H1 (cell line): ENCODE data around the gene CFAP100. TPM values are rescaled to one million over a fixed set of nuclear protein-coding genes. Genes with fewer than 3 reads are reported as not detected.

Source experiments
- CTCF ChIA-PET: fragments of 300-600 bp; sonication (Branson Sonifier 250); formaldehyde crosslinking; loops from one replicate; lab custom pipeline; 2021; ENCODE audit not compliant: partially characterized antibody; lab: Charles Lee
- POLR2A ChIA-PET: fragments of 300-600 bp; sonication (Branson Sonifier 250); formaldehyde crosslinking; loops from one replicate; lab custom pipeline; 2021; ENCODE audit warnings: inconsistent platforms; ENCODE audit not compliant: partially characterized antibody; lab: Charles Lee
- DNase-seq, 2 experiments: peaks; one replicate each; pipeline versions ENCODE4 v3.0.0 to v3.0.0-alpha.2; 2010 to 2022; ENCODE audit warnings: low spot score in 2 of 2, low read depth in 1 of 2, mixed read lengths in 1 of 2
- FAIRE-seq: peaks from 2 replicates; lab custom pipeline; 2011; peaks lifted over from hg19 to GRCh38; lab: Jason Lieb, UNC
- H2AFZ ChIP-seq: 2 replicates; pipeline ENCODE4 v1.8.1; 2012; ENCODE audit warnings: low read length, inconsistent platforms
- H2AK5ac ChIP-seq: 2 replicates; pipeline ENCODE4 v1.6.1; 2013; ENCODE audit warnings: low read depth, low read length
- H2BK120ac ChIP-seq: replicated peaks from 2 replicates; pipeline ENCODE3; 2013; ENCODE audit warnings: low read depth, low read length, inconsistent platforms
- H2BK12ac ChIP-seq: 2 replicates; pipeline ENCODE4 v1.6.1; 2013; ENCODE audit warnings: low read depth, low read length
- H2BK15ac ChIP-seq: 2 replicates; pipeline ENCODE4 v1.6.1; 2013; ENCODE audit warnings: low read length
- H2BK20ac ChIP-seq: 2 replicates; pipeline ENCODE4 v1.6.1; 2013; ENCODE audit warnings: low read length
- H2BK5ac ChIP-seq: 2 replicates; pipeline ENCODE4 v1.6.1; 2013; ENCODE audit warnings: low read depth, low read length
- H3K14ac ChIP-seq: 2 replicates; pipeline ENCODE4 v1.6.1; 2013; ENCODE audit warnings: inconsistent platforms; ENCODE audit not compliant: insufficient read length
- H3K18ac ChIP-seq: 2 replicates; pipeline ENCODE4 v1.6.1; 2013; ENCODE audit warnings: low read length; ENCODE audit errors: extremely low read depth
- H3K23ac ChIP-seq: 2 replicates; pipeline ENCODE4 v1.6.1; 2013; ENCODE audit warnings: inconsistent platforms; ENCODE audit not compliant: insufficient read length
- H3K23me2 ChIP-seq: 2 replicates; pipeline ENCODE4 v1.6.1; 2013; ENCODE audit warnings: low read depth, low read length
- H3K27ac ChIP-seq: 2 replicates; pipeline ENCODE4 v1.6.1; 2011; ENCODE audit warnings: low read depth, low read length, inconsistent platforms
- H3K27me3 ChIP-seq, 4 experiments: replicated peaks in 1 of 4; 1 replicate in 1 of 4; 2 replicates in 3 of 4; pipeline versions ENCODE4 v1.6.1 to v1.8.1; 2011 to 2013; ENCODE audit warnings: low read length in 3 of 4, mild to moderate bottlenecking in 3 of 4, inconsistent platforms in 2 of 4, mixed read lengths in 2 of 4, moderate library complexity in 1 of 4; ENCODE audit not compliant: control insufficient read depth in 3 of 4, insufficient read depth in 3 of 4; ENCODE audit errors: extremely low read depth in 1 of 4
- H3K36me3 ChIP-seq, 4 experiments: 2 replicates each; pipeline versions ENCODE4 v1.6.1 to v1.8.1; 2011 to 2013; ENCODE audit warnings: mild to moderate bottlenecking in 4 of 4, low read length in 3 of 4, moderate library complexity in 2 of 4, control low read depth in 1 of 4, inconsistent platforms in 1 of 4; ENCODE audit not compliant: insufficient read depth in 4 of 4, control insufficient read depth in 2 of 4
- H3K4ac ChIP-seq: replicated peaks from 2 replicates; pipeline ENCODE3; 2013; ENCODE audit warnings: low read length, low read depth, mixed read lengths, inconsistent platforms; ENCODE audit not compliant: insufficient read length
- H3K4me1 ChIP-seq, 4 experiments: replicated peaks in 1 of 4; 1 replicate in 1 of 4; 2 replicates in 3 of 4; pipeline versions ENCODE4 v1.6.1 to v1.8.1; 2011 to 2013; ENCODE audit warnings: low read length in 3 of 4, inconsistent platforms in 2 of 4, mixed read lengths in 1 of 4; ENCODE audit not compliant: insufficient read depth in 4 of 4, control insufficient read depth in 3 of 4
- H3K4me2 ChIP-seq, 2 experiments: 2 replicates each; pipeline versions ENCODE4 v1.6.1 to v1.8.1; 2011 to 2013; ENCODE audit warnings: low read depth in 2 of 2, low read length in 2 of 2, control low read depth in 1 of 2, inconsistent platforms in 1 of 2, mild to moderate bottlenecking in 1 of 2; ENCODE audit not compliant: insufficient read depth in 1 of 2
- H3K4me3 ChIP-seq, 4 experiments: fragments of 200-600, 300-600 bp in 1 of 4; sonication (generic), shearing (Covaris generic), sonication (Bioruptor Twin) in 1 of 4; 2 replicates each; pipeline versions ENCODE4 v1.5.1 to v1.8.1; 2011 to 2016; ENCODE audit warnings: low read length in 4 of 4, low read depth in 3 of 4, control low read depth in 2 of 4, inconsistent platforms in 2 of 4, mild to moderate bottlenecking in 2 of 4, mixed read lengths in 1 of 4, moderate library complexity in 1 of 4; ENCODE audit not compliant: insufficient read depth in 2 of 4; ENCODE audit errors: extremely low read depth in 1 of 4
- H3K56ac ChIP-seq: replicated peaks from 2 replicates; pipeline ENCODE3; 2013; ENCODE audit warnings: low read depth, mild to moderate bottlenecking, mixed read lengths, low read length, inconsistent platforms; ENCODE audit not compliant: insufficient read length
- H3K79me1 ChIP-seq: 2 replicates; pipeline ENCODE4 v1.6.1; 2013; ENCODE audit warnings: low read depth, low read length, control low read depth
- H3K79me2 ChIP-seq, 2 experiments: 2 replicates each; pipeline versions ENCODE4 v1.6.1 to v1.8.1; 2012 to 2013; ENCODE audit warnings: low read length in 2 of 2, mild to moderate bottlenecking in 2 of 2, inconsistent platforms in 1 of 2; ENCODE audit not compliant: insufficient read depth in 2 of 2, control insufficient read depth in 1 of 2
- H3K9ac ChIP-seq, 4 experiments: replicated peaks in 1 of 4; 1 replicate in 1 of 4; 2 replicates in 3 of 4; pipeline versions ENCODE4 v1.6.1 to v1.8.1; 2011 to 2013; ENCODE audit warnings: low read depth in 3 of 4, low read length in 3 of 4, control low read depth in 2 of 4, mild to moderate bottlenecking in 2 of 4, moderate library complexity in 2 of 4, inconsistent platforms in 1 of 4; ENCODE audit errors: extremely low read depth in 1 of 4
- H3K9me3 ChIP-seq, 2 experiments: 2 replicates each; pipeline versions ENCODE4 v1.6.1 to v1.8.1; 2012 to 2013; ENCODE audit warnings: mild to moderate bottlenecking in 2 of 2, moderate library complexity in 2 of 2, control low read depth in 1 of 2, inconsistent platforms in 1 of 2, low read depth in 1 of 2, low read length in 1 of 2, mixed read lengths in 1 of 2; ENCODE audit not compliant: insufficient read depth in 2 of 2
- H4K20me1 ChIP-seq, 2 experiments: replicated peaks in 1 of 2; 2 replicates each; pipeline versions ENCODE3 to v1.8.1; 2011 to 2013; ENCODE audit warnings: inconsistent platforms in 2 of 2, low read length in 2 of 2, mild to moderate bottlenecking in 1 of 2; ENCODE audit not compliant: insufficient read depth in 2 of 2, control insufficient read depth in 1 of 2
- H4K5ac ChIP-seq: 2 replicates; pipeline ENCODE4 v1.6.1; 2013; ENCODE audit warnings: low read length, low read depth, mixed read lengths, inconsistent platforms; ENCODE audit not compliant: insufficient read length
- H4K8ac ChIP-seq: 2 replicates; pipeline ENCODE4 v1.8.0; 2013; ENCODE audit warnings: mild to moderate bottlenecking, moderate library complexity, low read length, inconsistent platforms; ENCODE audit not compliant: insufficient read depth; ENCODE audit errors: extremely low read depth
- H4K91ac ChIP-seq: replicated peaks from 2 replicates; pipeline ENCODE3; 2013; ENCODE audit warnings: low read length, mixed read lengths, inconsistent platforms; ENCODE audit not compliant: insufficient read length
- HDAC2 ChIP-seq, 2 experiments: fragments of 300-600 bp in 1 of 2; sonication (generic) in 1 of 2; IDR thresholded peaks; 2 replicates each; pipeline ENCODE4 v1.6.1; 2011 to 2012; ENCODE audit warnings: low read depth in 2 of 2, low read length in 2 of 2, mild to moderate bottlenecking in 2 of 2, moderate library complexity in 2 of 2, borderline replicate concordance in 1 of 2, inconsistent platforms in 1 of 2
- SIN3A ChIP-seq, 2 experiments: IDR thresholded peaks in 1 of 2; conservative IDR thresholded peaks in 1 of 2; 2 replicates each; pipeline ENCODE4 v1.6.1; 2011 to 2012; ENCODE audit warnings: low read length in 2 of 2, improper control_type of control experiment in 1 of 2, low read depth in 1 of 2, mild to moderate bottlenecking in 1 of 2
- ZNF274 ChIP-seq: IDR thresholded peaks from 2 replicates; pipeline ENCODE4 v1.7.0; 2012; ENCODE audit warnings: low read length, borderline replicate concordance; ENCODE audit errors: extremely low read depth
- WGBS, 2 experiments: shearing (Covaris generic) in 1 of 2; methylation state at CpG; one replicate each; pipeline versions ENCODE4 v1.1.6 to v1.1.7; 2013 to 2015; ENCODE audit warnings: low lambda C conversion rate in 2 of 2, mixed read lengths in 2 of 2, inconsistent platforms in 1 of 2, low coverage in 1 of 2, missing lambda C conversion rate in 1 of 2; ENCODE audit not compliant: insufficient replicate concordance in 2 of 2, insufficient coverage in 1 of 2, insufficient read length in 1 of 2; ENCODE audit errors: extremely low coverage in 1 of 2, missing lambda C conversion rate in 1 of 2; 5-methylcytosine and 5-hydroxymethylcytosine counted together
- polyA plus RNA-seq, 7 experiments: library from polyadenylated mRNA; depleted of rRNA in 3 of 7; stranded (reverse) in 5 of 7; unstranded in 2 of 7; fragments of >200 nt in 5 of 7; fragments of 200-250 nt in 2 of 7; gene quantifications; 1 replicate in 5 of 7; 2 replicates in 1 of 7; 4 replicates in 1 of 7; pipeline versions ENCODE4 v1.2.1 to v1.2.3, GENCODE V29; 2011 to 2013; ENCODE audit warnings: missing spikeins in 2 of 7, mixed read lengths in 2 of 7
- total RNA-seq: library from RNA; stranded (reverse); fragmentation: NEBNext Ultra II Directional; extraction: Animal tissue kit (Norgen Biotek cat#: 25700); gene quantifications from 2 replicates; pipeline ENCODE4 v1.2.1, GENCODE V29; 2021

The CFAP100 gene
- total and polyA plus RNA-seq, 2 of the 8 experiments (the other 6 are each of a cell fraction or from before 2014, with no cell fraction given): 0.17 TPM; not detected in 1

DNA sequence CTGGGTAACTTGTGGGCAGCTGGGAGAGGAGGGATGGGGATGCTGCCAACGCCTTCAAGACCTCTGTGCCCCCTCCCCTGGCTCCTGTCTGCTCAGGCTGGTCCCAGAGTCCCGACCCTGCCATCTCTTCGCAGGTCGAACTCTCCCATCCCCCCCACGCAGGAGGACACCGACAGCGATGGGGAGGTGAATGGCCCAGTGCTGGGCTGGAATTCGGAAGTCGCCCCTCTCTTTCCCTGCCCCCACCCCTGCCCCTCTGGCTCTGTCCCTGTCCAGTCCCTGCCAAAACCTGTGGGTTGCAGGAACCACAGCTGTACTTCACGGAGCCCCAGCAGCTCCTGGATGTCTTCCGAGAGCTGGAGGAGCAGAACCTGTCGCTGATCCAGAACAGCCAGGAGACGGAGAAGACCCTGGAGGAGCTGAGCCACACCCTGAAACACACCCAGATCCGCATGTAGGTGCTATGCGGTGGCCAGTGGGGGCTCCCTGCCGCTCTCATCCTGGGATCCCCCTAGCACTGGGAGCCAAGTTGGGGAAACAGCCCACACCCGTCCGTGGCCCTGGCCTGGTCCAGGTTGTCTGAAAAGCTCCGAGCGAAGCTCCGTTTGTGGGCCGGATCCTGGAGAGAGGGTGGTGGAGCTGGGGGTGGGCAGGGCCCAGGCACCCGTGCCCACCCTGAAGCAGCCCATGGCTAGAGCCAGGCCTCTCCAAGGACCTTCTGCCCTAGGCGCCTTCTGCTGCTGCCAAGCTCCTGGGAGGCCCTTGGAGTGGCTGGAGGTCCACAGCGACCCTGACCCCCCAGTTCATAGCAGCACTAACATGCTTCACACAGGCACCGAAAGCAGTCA, 28.7 kb downstream of the CFAP100 start:
- DNase-seq (no peak), FAIRE-seq (no peak)
- no peak overlapping the region for H3K56ac ChIP-seq
- H4K8ac ChIP-seq: no peak overlapping the region; the same call in 1 of the 2 replicates
- H3K9ac ChIP-seq: no peak overlapping the region
- peak overlapping the region; percentile 32; the same call in 1 of the 2 replicates for H2BK20ac ChIP-seq
- H2BK12ac ChIP-seq: peak overlapping the region; percentile 43; the same call in 1 of the 2 replicates
- no peak overlapping the region for H3K14ac ChIP-seq
- H2BK120ac ChIP-seq: no peak overlapping the region
- peaks cover 4 to 5% of the 10 kb centered on the region in 2 experiments; a peak in 2 of 4 replicates for H3K9me3 ChIP-seq
- no peaks in the 10 kb centered on the region; a peak in 1 of 7 replicates for H3K27me3 ChIP-seq
- H3K36me3 ChIP-seq: no peaks in the 10 kb centered on the region
- H3K4me3 ChIP-seq: no peak overlapping the region
- no peak overlapping the region for H3K27ac ChIP-seq
- no peak overlapping the region for H4K5ac ChIP-seq
- H4K20me1 ChIP-seq: no peaks in the 10 kb centered on the region
- no peak overlapping the region for H3K4ac ChIP-seq
- peak overlapping the region; percentile 90; the same call in 1 of the 2 replicates for H2BK15ac ChIP-seq
- no peaks in the 10 kb centered on the region for H3K23me2 ChIP-seq
- peaks cover 0 to 7% (median 2%) of the 10 kb centered on the region in 4 experiments; a peak in 2 of 7 replicates for H3K4me1 ChIP-seq
- H2AK5ac ChIP-seq: no peak overlapping the region
- H4K91ac ChIP-seq: no peak overlapping the region
- no peaks in the 10 kb centered on the region for H3K79me1 ChIP-seq
- ChIA-PET POLR2A (interaction anchor here (0.7 to 1.4 kb wide), 3 partner anchors 9 to 14 kb away, joined by 3 to 5 read pairs (median 3); no protein-coding TSS in a partner anchor), CTCF (interaction anchor here (1.1 to 2.0 kb wide), 4 partner anchors 10 to 178 kb away, joined by 3 to 8 read pairs (median 3); no protein-coding TSS in a partner anchor)
- no peak overlapping the region; the same call in none of the 2 replicates for H3K18ac ChIP-seq
- H3K23ac ChIP-seq: no peak overlapping the region
- no peak for TF ChIP-seq SIN3A (conservative IDR thresholded peaks at IDR 0.05 in 1 of 2, IDR thresholded peaks at IDR 0.05 in 1 of 2; ENCODE audit: low read depth in 1 of 2, low read length in 2 of 2)
- no peak for TF ChIP-seq HDAC2 (IDR thresholded peaks at IDR 0.05; ENCODE audit: borderline replicate concordance in 1 of 2, low read depth in 2 of 2, low read length in 2 of 2)
- no peak for TF ChIP-seq ZNF274
- no peaks in the 10 kb centered on the region for H3K79me2 ChIP-seq
- H2AFZ ChIP-seq: no peak overlapping the region
- H3K4me2 ChIP-seq: no peak overlapping the region
- WGBS, 2 experiments: 87% methylated on average over 22 of the region's 26 CpGs; no CpG with 5 or more reads in 1 of the 2 experiments
- peak overlapping the region; percentile 12; the same call in 1 of the 2 replicates for H2BK5ac ChIP-seq
